SKM-1 treated with dmso at 0.1 percent for 144 hours (cell line): ENCODE data around the gene DNAJC19.

Experiments
- DNase-seq: peaks from one replicate; lab custom pipeline; 2025; ENCODE audit not compliant: unreplicated experiment; lab: John Stamatoyannopoulos, UW

Gene DNAJC19

GRCh38 chr3:180961552-180961951 lies 28.0 kb downstream of the DNAJC19 start:
- DNase-seq: no peak

DNA sequence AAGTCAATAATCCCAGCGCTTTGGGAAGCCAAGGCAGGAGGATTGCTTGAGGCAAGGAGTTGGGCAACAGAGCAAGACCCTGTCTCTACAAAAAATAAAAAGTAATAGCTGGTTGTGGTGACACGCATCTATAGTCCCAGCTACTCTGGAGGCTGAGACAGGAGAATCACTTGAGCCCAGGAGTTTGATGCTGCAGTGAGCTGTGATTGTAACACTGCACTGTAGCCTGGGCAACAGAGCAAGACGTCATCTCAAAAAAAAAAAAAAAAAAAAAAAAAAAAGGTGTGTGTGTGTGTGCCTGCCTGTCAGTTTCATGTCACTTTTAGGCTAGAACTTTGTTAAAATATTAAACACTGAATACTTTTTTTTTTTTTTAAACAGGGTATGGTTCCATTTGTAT lies 28.4 kb downstream of the DNAJC19 start:
- no peak for DNase-seq

DNA sequence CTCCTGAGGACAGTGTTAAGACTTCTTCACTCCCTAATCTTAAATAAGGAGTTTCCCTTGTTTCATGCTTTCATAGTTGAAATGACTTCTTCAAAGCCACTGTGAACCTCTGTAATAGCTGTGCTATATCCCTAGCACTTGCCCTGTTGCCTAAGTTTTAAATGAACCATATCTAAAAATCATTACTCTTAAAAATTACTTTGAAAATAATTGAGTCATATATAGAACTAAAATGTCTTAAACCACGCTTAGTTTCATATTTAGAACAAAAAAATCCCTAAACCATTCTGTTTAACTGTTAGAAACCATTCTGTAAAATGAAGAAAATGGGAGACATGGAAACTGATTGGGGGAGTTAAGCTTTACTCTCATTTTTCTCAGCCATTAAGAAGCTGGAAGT lies 29.8 kb downstream of the DNAJC19 start:
- no peak for DNase-seq

GRCh38 chr3:180947761-180948390 lies 41.7 kb downstream of the DNAJC19 start:
- no peak for DNase-seq

- no peak for DNase-seq
Observed at GRCh38 chr3:180940826-180941225, 48.7 kb downstream of the DNAJC19 start.

GRCh38 chr3:180934638-180935037 lies 54.9 kb downstream of the DNAJC19 start:
- DNase-seq: no peak
